Activated CD4-positive, CD25-positive, alpha-beta regulatory T cell treated with anti-CD3 and anti-CD28 coated beads, Interleukin-2, amount 50 U/mL, for 16 hours (primary cell): ENCODE data around the gene WNT3A.

Source experiments
- DNase-seq: peaks from one replicate; pipeline ENCODE4 v3.0.0-alpha.2; 2020; ENCODE audit warnings: low read depth, low spot score

Gene WNT3A

GRCh38 chr1:228100822-228101613, 94.2 kb downstream of the WNT3A start:
- no peak for DNase-seq

DNA sequence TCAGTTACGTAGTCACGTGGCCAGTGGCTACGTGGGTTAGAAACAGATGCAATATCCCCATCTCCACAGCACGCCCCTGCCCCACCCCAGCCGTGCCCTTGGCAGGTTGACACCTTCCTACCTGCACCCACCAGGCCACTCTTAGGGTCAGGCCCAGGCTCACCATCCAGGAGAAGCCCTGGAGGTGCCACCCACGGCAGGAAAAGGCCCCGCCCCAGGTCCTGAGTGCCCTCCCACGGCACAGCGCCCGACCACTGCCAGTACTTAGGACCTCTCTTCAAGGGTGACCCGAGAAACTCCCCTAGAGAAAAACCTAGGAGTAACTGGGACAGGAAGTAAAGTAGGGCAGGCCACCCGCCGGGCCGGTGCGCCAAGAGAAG, 94.8 kb downstream of the WNT3A start:
- DNase-seq = no peak

GRCh38 chr1:228101994-228102790, 95.4 kb downstream of the WNT3A start:
- DNase-seq = no peak

GRCh38 chr1:228102791-228103620, 96.2 kb downstream of the WNT3A start, which contains the start of gene C1orf35:
TSS of gene C1orf35 (minus strand) at chr1:228103325. CDS start at chr1:228103227, 98 bp downstream.
- DNase-seq = peak; percentile 91

GRCh38 chr1:228104526-228105269, 97.9 kb downstream of the WNT3A start:
- DNase-seq = no peak

DNA sequence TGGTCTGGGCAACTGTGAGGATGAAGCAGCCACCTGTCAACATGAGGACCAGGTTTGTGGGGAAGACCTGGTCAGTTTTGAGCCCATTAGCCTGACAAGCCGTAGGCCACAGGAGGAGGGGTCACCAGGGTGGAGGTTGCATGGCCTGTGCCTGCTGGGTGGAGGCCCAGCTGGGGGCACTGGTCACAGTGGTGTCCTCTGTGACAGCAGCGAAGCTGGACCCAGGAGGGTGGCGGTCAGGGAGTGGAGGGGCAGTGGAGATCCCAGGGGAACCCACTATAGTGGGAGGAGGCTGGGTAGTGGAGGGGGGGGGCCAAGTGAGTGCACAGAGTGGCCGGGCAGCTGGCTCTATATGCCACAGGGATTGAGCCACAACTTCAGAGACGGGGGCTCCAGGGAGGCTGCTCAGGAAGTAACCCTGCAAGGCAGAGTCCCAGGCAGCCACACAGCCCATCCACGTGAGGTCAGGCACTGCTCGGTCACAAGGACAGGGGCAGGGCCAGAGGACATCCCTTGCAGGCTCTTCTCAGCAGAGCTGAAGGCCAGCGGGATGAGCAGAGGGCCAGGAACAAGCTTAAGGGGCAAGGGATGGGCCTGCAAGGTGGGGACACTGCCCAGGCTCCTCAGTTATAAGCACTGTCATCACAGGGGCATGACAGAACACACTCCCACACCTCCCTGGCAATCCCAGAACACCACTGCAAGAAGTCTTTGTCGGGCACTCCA, 98.6 kb downstream of the WNT3A start:
- DNase-seq = no peak

DNA sequence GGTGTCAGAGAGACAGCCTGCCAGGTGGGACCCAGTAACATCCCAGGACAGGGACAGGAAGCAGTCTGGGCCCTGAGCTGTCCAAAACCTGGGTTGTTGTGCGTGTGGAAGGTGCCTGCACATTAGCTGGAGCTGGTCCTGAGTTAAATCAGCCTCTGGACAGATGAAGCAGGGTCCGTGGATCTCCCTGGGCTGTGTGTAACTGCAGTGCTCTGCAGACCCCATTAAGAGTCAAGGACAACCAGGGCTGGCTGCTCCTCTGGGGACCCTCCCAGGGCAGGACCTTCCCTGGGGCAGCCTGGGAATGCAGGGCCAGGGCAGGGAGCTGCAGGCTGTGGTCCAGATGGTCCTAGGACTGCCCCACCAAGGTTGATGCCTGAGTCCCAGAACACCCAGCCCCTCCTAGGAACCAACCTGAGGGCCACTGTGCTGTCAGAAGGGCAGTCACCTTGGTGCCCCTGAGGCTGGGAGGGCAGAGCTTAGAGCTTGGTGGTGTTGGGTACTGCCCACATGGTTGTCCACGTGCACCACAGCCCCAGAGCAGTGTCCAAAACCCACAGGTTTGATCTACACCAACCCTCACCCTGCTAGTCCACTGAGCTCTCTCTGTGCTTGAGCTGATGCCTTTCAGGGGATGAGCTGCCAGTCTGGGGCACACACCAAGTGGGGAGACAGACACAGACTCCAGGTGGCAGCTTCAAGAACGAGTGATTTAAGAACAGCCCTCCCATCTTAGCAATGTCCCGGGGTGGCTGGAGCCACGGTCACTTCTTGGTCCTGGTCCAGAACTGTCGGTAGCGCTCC, 99.4 kb downstream of the WNT3A start:
- DNase-seq = no peak

GRCh38 chr1:228106800-228107054, 99.9 kb downstream of the WNT3A start:
- no peak for DNase-seq

DNA sequence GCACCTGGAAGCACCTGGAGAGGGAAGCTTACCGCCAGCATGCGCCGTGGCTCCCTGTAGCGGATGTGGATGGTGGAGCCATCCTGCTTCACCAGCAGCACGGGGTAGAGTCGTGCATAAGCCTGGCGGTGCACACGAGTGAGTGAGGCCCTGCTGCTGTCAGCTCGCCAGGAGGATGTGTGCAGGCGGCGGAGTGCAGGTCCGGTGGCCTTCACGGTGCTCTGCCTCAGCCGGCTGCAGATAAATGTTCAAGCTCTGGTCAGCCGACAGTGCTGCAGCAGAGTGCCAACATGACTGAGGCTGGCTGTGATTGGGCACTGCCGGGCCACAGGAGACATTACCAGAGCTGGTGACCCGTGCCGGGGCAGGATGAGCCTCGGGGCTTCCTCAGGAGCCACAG, 100.8 kb downstream of the WNT3A start:
- no peak for DNase-seq

GRCh38 chr1:228108055-228108690, 101.4 kb downstream of the WNT3A start:
- no peak for DNase-seq

DNA sequence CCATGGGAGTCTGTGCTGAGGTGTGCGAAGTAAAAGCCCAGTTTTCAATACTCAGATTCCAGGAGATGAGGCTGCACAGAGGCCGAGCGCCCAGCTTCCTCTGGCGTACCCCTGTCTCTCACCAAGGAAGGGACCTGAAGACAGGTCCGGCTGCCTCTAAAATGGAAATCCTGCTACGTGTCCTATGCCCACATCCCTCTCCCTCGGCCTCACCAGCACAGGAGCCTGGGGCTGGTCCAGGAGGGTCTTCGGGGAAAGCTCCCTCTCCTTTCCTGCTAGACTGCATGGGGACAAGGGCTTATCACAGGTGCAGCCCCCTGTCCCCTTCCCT, 101.9 kb downstream of the WNT3A start:
- DNase-seq = no peak

- DNase-seq = peak; percentile 98
These were observed 102.5 kb downstream of the WNT3A start, which contains the start of gene MRPL55 for GRCh38 chr1:228109073-228109961. TSS of gene MRPL55 (minus strand) at chr1:228109299. CDS start at chr1:228108260, 1,039 bp downstream.

GRCh38 chr1:228109962-228110488, 103.2 kb downstream of the WNT3A start:
- DNase-seq = no peak

DNA sequence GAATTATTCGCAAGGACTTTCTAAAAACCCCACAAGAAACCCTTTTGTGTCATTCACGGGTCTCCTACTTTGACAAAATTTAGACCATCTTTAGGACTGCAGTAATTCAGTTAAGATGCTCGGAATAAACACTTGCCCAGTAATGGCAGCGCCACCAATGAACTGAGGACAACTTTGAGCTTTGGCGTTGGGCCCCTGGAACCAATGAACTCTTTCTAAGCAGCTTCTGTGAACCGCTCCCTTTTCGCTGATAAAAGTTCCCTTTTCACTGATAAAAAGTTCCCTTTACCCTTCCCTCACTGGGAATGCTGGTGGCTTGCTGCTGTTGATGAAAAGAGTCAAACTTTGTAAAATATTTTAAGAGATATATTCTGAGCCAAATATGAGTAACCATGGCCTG, 103.8 kb downstream of the WNT3A start:
- no peak for DNase-seq
